Activated T-helper 17 cell treated with anti-CD3 and anti-CD28 coated beads, Interleukin-2, amount 50 U/mL, for 72 hours (primary cell): Measurements from ENCODE around the gene CALD1. TPM values are rescaled to one million over a fixed set of nuclear protein-coding genes. Genes with fewer than 3 reads are reported as not detected.

ENCODE experiments used
- ATAC-seq: fragments of 150-1000 bp; cut with Tn5 transposase; replicated peaks from 2 replicates; pipeline ENCODE4 v1.10.0; 2021; ENCODE audit warnings: mild to moderate bottlenecking, moderate library complexity
- H3K27ac Mint-ChIP-seq: one replicate; pipeline ENCODE4 v1.8.0; 2022; ENCODE audit warnings: mixed read lengths
- H3K27me3 Mint-ChIP-seq: one replicate; pipeline ENCODE4 v1.8.0; 2022; ENCODE audit warnings: mixed read lengths
- H3K36me3 Mint-ChIP-seq: one replicate; pipeline ENCODE4 v1.8.0; 2022; ENCODE audit warnings: low read depth, mild to moderate bottlenecking, mixed read lengths
- H3K4me1 Mint-ChIP-seq: one replicate; pipeline ENCODE4 v1.8.0; 2022; ENCODE audit warnings: mixed read lengths
- H3K4me3 Mint-ChIP-seq: one replicate; pipeline ENCODE4 v1.8.0; 2022; ENCODE audit warnings: mild to moderate bottlenecking, mixed read lengths
- H3K9me3 Mint-ChIP-seq: one replicate; pipeline ENCODE4 v1.8.0; 2022; ENCODE audit warnings: mixed read lengths
- total RNA-seq, 2 donors: library from RNA; stranded (reverse); gene quantifications; one replicate each; pipeline ENCODE4 v1.2.3, GENCODE V29; 2022

Gene CALD1
- total RNA-seq, 2 donors from 2014 or later: 4.0 to 27.2 TPM

- Mint-ChIP-seq H3K9me3 (no peaks in the 10 kb centered on the region), H3K36me3 (no peaks in the 10 kb centered on the region), H3K4me3 (no peak overlapping the region), H3K4me1 (no peaks in the 10 kb centered on the region), H3K27ac (no peak overlapping the region), H3K27me3 (peaks cover 5% of the 10 kb centered on the region)
- no peak for ATAC-seq
Measured at GRCh38 chr7:134788191-134788590, 8.8 kb downstream of the CALD1 start.

- Mint-ChIP-seq H3K27me3 (peaks cover 8% of the 10 kb centered on the region), H3K27ac (no peak overlapping the region), H3K9me3 (peaks cover under 1% of the 10 kb centered on the region), H3K4me3 (no peak overlapping the region), H3K36me3 (no peaks in the 10 kb centered on the region), H3K4me1 (no peaks in the 10 kb centered on the region)
- ATAC-seq: no peak
Measured at GRCh38 chr7:134789967-134790685, 10.7 kb downstream of the CALD1 start.

GRCh38 chr7:134792968-134793367 is 13.5 kb downstream of the CALD1 start:
- no peaks in the 10 kb centered on the region for H3K36me3 Mint-ChIP-seq
- no peaks in the 10 kb centered on the region for H3K4me1 Mint-ChIP-seq
- ATAC-seq: no peak
- no peak overlapping the region for H3K27ac Mint-ChIP-seq
- peaks cover 4% of the 10 kb centered on the region for H3K9me3 Mint-ChIP-seq
- peaks cover 14% of the 10 kb centered on the region for H3K27me3 Mint-ChIP-seq
- no peak overlapping the region for H3K4me3 Mint-ChIP-seq

GRCh38 chr7:134795231-134795630 is 15.8 kb downstream of the CALD1 start:
- no peak overlapping the region for H3K27ac Mint-ChIP-seq
- H3K4me3 Mint-ChIP-seq: no peak overlapping the region
- no peaks in the 10 kb centered on the region for H3K36me3 Mint-ChIP-seq
- no peaks in the 10 kb centered on the region for H3K4me1 Mint-ChIP-seq
- ATAC-seq: no peak
- H3K9me3 Mint-ChIP-seq: peaks cover 4% of the 10 kb centered on the region
- peaks cover 13% of the 10 kb centered on the region for H3K27me3 Mint-ChIP-seq

DNA sequence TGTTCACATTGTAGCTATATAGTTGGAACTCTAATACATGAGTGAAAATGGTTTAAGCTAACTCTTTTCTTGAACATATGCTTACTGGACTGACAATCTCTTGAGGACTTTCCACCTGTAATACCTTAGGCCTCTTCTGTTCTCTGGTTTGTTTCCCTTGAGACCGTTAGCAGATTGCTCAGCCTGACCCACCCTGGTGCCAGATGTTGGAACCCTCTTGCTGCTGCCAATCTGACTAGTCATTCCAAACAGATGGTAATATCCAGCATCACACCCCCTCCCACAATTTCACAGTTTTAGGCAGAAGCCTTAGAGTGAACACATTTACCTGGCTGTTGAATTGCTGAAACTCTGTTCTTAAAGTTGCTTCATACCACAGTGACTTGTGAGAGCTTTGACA is 18.7 kb downstream of the CALD1 start:
- ATAC-seq: no peak
- H3K4me1 Mint-ChIP-seq: no peaks in the 10 kb centered on the region
- no peak overlapping the region for H3K27ac Mint-ChIP-seq
- H3K36me3 Mint-ChIP-seq: no peaks in the 10 kb centered on the region
- peaks cover 4% of the 10 kb centered on the region for H3K9me3 Mint-ChIP-seq
- no peak overlapping the region for H3K4me3 Mint-ChIP-seq
- H3K27me3 Mint-ChIP-seq: peaks cover 12% of the 10 kb centered on the region

DNA sequence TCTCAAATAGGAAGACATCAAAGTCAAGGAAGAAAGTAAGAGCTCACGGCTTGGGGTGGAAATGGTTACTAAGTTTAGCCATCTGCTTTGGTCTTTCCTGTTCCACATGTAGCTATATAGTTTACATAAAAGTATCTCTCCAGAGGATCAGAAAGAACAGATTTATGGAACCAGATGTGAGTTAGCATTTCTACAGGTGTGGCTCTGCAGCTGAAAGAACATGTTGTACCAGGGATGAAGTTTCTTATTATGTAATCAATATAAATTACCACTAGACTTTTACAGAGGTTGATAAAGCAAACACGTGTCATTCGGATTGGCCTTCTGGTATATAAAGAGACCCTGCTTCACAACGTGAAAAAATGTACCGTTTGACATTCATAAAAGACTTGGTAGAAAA is 19.9 kb downstream of the CALD1 start:
- Mint-ChIP-seq H3K4me1 (no peaks in the 10 kb centered on the region), H3K9me3 (peaks cover 4% of the 10 kb centered on the region), H3K4me3 (no peak overlapping the region), H3K36me3 (no peaks in the 10 kb centered on the region), H3K27me3 (peaks cover 12% of the 10 kb centered on the region), H3K27ac (no peak overlapping the region)
- no peak for ATAC-seq

GRCh38 chr7:134802762-134803161 is 23.3 kb downstream of the CALD1 start:
- no peaks in the 10 kb centered on the region for H3K36me3 Mint-ChIP-seq
- no peak overlapping the region for H3K4me3 Mint-ChIP-seq
- no peak for ATAC-seq
- H3K4me1 Mint-ChIP-seq: no peaks in the 10 kb centered on the region
- no peak overlapping the region for H3K27ac Mint-ChIP-seq
- peaks cover 10% of the 10 kb centered on the region for H3K27me3 Mint-ChIP-seq
- H3K9me3 Mint-ChIP-seq: no peaks in the 10 kb centered on the region

GRCh38 chr7:134804351-134804750 is 24.9 kb downstream of the CALD1 start:
- Mint-ChIP-seq H3K4me1 (no peaks in the 10 kb centered on the region), H3K9me3 (no peaks in the 10 kb centered on the region), H3K27ac (no peak overlapping the region), H3K4me3 (no peak overlapping the region), H3K27me3 (peaks cover 10% of the 10 kb centered on the region), H3K36me3 (no peaks in the 10 kb centered on the region)
- ATAC-seq: no peak

- peaks cover 7% of the 10 kb centered on the region for H3K27me3 Mint-ChIP-seq
- H3K9me3 Mint-ChIP-seq: no peaks in the 10 kb centered on the region
- ATAC-seq: no peak
- no peak overlapping the region for H3K4me3 Mint-ChIP-seq
- no peaks in the 10 kb centered on the region for H3K4me1 Mint-ChIP-seq
- no peaks in the 10 kb centered on the region for H3K36me3 Mint-ChIP-seq
- no peak overlapping the region for H3K27ac Mint-ChIP-seq
Measured at GRCh38 chr7:134804854-134805253, 25.4 kb downstream of the CALD1 start.

GRCh38 chr7:134806197-134806596 is 26.8 kb downstream of the CALD1 start:
- Mint-ChIP-seq H3K4me1 (no peaks in the 10 kb centered on the region), H3K27ac (no peak overlapping the region), H3K27me3 (peaks cover 7% of the 10 kb centered on the region), H3K36me3 (no peaks in the 10 kb centered on the region), H3K9me3 (no peaks in the 10 kb centered on the region), H3K4me3 (no peak overlapping the region)
- ATAC-seq: no peak

GRCh38 chr7:134809616-134810015 is 30.2 kb downstream of the CALD1 start:
- Mint-ChIP-seq H3K27me3 (peaks cover 7% of the 10 kb centered on the region), H3K4me1 (no peaks in the 10 kb centered on the region), H3K9me3 (no peaks in the 10 kb centered on the region), H3K27ac (no peak overlapping the region), H3K36me3 (no peaks in the 10 kb centered on the region), H3K4me3 (no peak overlapping the region)
- ATAC-seq: no peak

- no peaks in the 10 kb centered on the region for H3K4me1 Mint-ChIP-seq
- peaks cover 3% of the 10 kb centered on the region for H3K27me3 Mint-ChIP-seq
- no peak for ATAC-seq
- no peak overlapping the region for H3K27ac Mint-ChIP-seq
- no peaks in the 10 kb centered on the region for H3K36me3 Mint-ChIP-seq
- no peaks in the 10 kb centered on the region for H3K9me3 Mint-ChIP-seq
- no peak overlapping the region for H3K4me3 Mint-ChIP-seq
Measured at GRCh38 chr7:134811765-134812164, 32.3 kb downstream of the CALD1 start.

DNA sequence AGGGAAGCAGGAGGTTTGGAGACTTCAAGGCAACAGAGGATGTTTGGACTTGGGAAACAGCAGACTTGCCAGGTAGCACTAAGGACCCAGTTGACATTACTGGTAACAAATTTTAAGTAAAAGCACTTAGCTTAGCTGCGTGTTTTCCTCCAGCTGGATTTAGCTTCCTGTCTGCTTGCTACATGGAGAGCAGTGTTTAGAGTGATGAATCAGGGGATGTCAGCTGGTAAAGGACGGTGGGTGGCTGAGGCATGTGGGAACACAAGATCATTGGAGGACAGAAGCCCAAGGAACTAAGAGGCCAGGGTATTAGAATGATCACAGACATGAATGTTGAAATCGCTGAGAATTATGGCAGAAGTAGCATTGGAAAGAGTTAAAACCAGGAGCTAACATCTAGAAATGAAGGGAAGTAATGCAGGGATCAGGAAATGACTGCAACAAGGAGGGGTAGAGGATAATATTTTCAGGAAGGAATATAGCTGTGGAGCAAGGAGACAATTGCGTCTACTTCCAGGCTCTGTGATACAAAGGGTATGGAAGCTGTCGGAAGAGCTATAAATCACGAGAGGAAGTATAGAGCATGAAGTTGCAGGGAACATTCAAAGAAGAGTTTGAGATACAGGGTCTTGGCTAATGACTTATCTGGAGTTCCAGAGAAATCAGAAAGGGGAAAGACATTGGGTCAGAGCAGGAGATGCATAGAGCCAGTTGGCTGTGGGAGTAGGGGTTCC is 34.4 kb downstream of the CALD1 start:
- no peak for ATAC-seq
- H3K4me1 Mint-ChIP-seq: no peaks in the 10 kb centered on the region
- H3K4me3 Mint-ChIP-seq: no peak overlapping the region
- H3K27ac Mint-ChIP-seq: no peak overlapping the region
- no peaks in the 10 kb centered on the region for H3K9me3 Mint-ChIP-seq
- H3K36me3 Mint-ChIP-seq: no peaks in the 10 kb centered on the region
- peaks cover 3% of the 10 kb centered on the region for H3K27me3 Mint-ChIP-seq

- Mint-ChIP-seq H3K9me3 (no peaks in the 10 kb centered on the region), H3K27ac (no peak overlapping the region), H3K27me3 (peaks cover 3% of the 10 kb centered on the region), H3K4me3 (no peak overlapping the region), H3K36me3 (no peaks in the 10 kb centered on the region), H3K4me1 (no peaks in the 10 kb centered on the region)
- ATAC-seq: no peak
Measured at GRCh38 chr7:134814730-134815364, 35.4 kb downstream of the CALD1 start.
